Mesenchymal stem cell (in vitro differentiated cells and primary cell): ENCODE measurements around the gene SMARCD3. TPM values are rescaled to one million over a fixed set of nuclear protein-coding genes. Genes with fewer than 3 reads are reported as not detected.

Experiments
- DNase-seq: peaks from one replicate; pipeline ENCODE4 v3.0.0-alpha.2; 2013
- H2AFZ ChIP-seq: one replicate; pipeline ENCODE4 v1.6.1; 2013; ENCODE audit warnings: low read depth, mild to moderate bottlenecking, control low read depth, inconsistent platforms, low read length, moderate library complexity
- H2AK5ac ChIP-seq: 2 replicates; pipeline ENCODE4 v1.6.1; 2013; ENCODE audit warnings: low read length, moderate library complexity, mild to moderate bottlenecking, inconsistent platforms; ENCODE audit not compliant: severe bottlenecking
- H2BK120ac ChIP-seq: one replicate; pipeline ENCODE4 v1.6.1; 2013; ENCODE audit warnings: low read depth, mild to moderate bottlenecking, inconsistent platforms, low read length, moderate library complexity
- H2BK12ac ChIP-seq, 2 experiments: one replicate each; pipeline ENCODE4 v1.6.1; 2013; ENCODE audit warnings: inconsistent platforms in 2 of 2, low read length in 2 of 2, mild to moderate bottlenecking in 2 of 2, moderate library complexity in 2 of 2, control low read depth in 1 of 2
- H2BK15ac ChIP-seq: one replicate; pipeline ENCODE4 v1.6.1; 2013; ENCODE audit warnings: mild to moderate bottlenecking, low read depth, inconsistent platforms; ENCODE audit not compliant: poor library complexity, severe bottlenecking
- H2BK5ac ChIP-seq: 2 replicates; pipeline ENCODE4 v1.6.1; 2013; ENCODE audit warnings: low read depth, mild to moderate bottlenecking, low read length, control low read depth, inconsistent platforms; ENCODE audit not compliant: poor library complexity, severe bottlenecking
- H3K14ac ChIP-seq, 2 experiments: one replicate each; pipeline ENCODE4 v1.6.1; 2013; ENCODE audit warnings: inconsistent platforms in 2 of 2, low read length in 2 of 2, control low read depth in 1 of 2, mild to moderate bottlenecking in 1 of 2, moderate library complexity in 1 of 2
- H3K18ac ChIP-seq, 2 experiments: one replicate each; pipeline ENCODE4 v1.6.1; 2013; ENCODE audit warnings: inconsistent platforms in 2 of 2, low read length in 2 of 2, control low read depth in 1 of 2, low read depth in 1 of 2, mild to moderate bottlenecking in 1 of 2
- H3K23ac ChIP-seq, 2 experiments: one replicate each; pipeline ENCODE4 v1.6.1; 2013; ENCODE audit warnings: inconsistent platforms in 2 of 2, low read length in 2 of 2, mild to moderate bottlenecking in 2 of 2, moderate library complexity in 2 of 2, control low read depth in 1 of 2
- H3K27ac ChIP-seq: 2 replicates; pipeline ENCODE4 v1.5.1; 2013; ENCODE audit warnings: mild to moderate bottlenecking, moderate library complexity, low read length, control low read depth, inconsistent platforms; ENCODE audit not compliant: poor library complexity, severe bottlenecking
- H3K27me3 ChIP-seq, 2 experiments: 2 replicates each; pipeline versions ENCODE4 v1.6.1 to v1.7.0; 2013; ENCODE audit warnings: low read length in 2 of 2, mild to moderate bottlenecking in 2 of 2, moderate library complexity in 2 of 2, control low read depth in 1 of 2, inconsistent platforms in 1 of 2; ENCODE audit not compliant: control insufficient read depth in 1 of 2, insufficient read depth in 1 of 2
- H3K36me3 ChIP-seq, 2 experiments: 2 replicates each; pipeline versions ENCODE4 v1.6.1 to v1.7.0; 2013; ENCODE audit warnings: low read length in 2 of 2, control low read depth in 1 of 2, inconsistent platforms in 1 of 2, low read depth in 1 of 2, mild to moderate bottlenecking in 1 of 2; ENCODE audit not compliant: insufficient read depth in 2 of 2, control insufficient read depth in 1 of 2
- H3K4ac ChIP-seq, 2 experiments: one replicate each; pipeline ENCODE4 v1.6.1; 2013; ENCODE audit warnings: inconsistent platforms in 2 of 2, low read length in 2 of 2, mild to moderate bottlenecking in 2 of 2, moderate library complexity in 2 of 2, control low read depth in 1 of 2, low read depth in 1 of 2
- H3K4me1 ChIP-seq: 2 replicates; pipeline ENCODE4 v1.6.1; 2013; ENCODE audit warnings: low read depth, low read length, control low read depth; ENCODE audit not compliant: control insufficient read depth, insufficient read depth
- H3K4me2 ChIP-seq: 2 replicates; pipeline ENCODE4 v1.6.1; 2013; ENCODE audit warnings: low read length, mild to moderate bottlenecking, inconsistent platforms; ENCODE audit not compliant: poor library complexity, severe bottlenecking
- H3K4me3 ChIP-seq, 2 experiments: 2 replicates each; pipeline versions ENCODE4 v1.5.1 to v1.7.0; 2013; ENCODE audit warnings: low read length in 2 of 2, mild to moderate bottlenecking in 2 of 2, control low read depth in 1 of 2, low read depth in 1 of 2; ENCODE audit not compliant: insufficient read depth in 1 of 2
- H3K79me1 ChIP-seq: replicated peaks from 2 replicates; pipeline ENCODE4 v1.6.1; 2013; ENCODE audit warnings: mild to moderate bottlenecking, control low read depth, low read length, inconsistent platforms; ENCODE audit not compliant: poor library complexity, severe bottlenecking
- H3K9ac ChIP-seq: 2 replicates; pipeline ENCODE4 v1.7.0; 2013; ENCODE audit warnings: mild to moderate bottlenecking, low read length, moderate library complexity
- H3K9me3 ChIP-seq: 2 replicates; pipeline ENCODE4 v1.7.0; 2013; ENCODE audit warnings: mild to moderate bottlenecking, low read length; ENCODE audit not compliant: control insufficient read depth
- H4K8ac ChIP-seq: one replicate; pipeline ENCODE4 v1.6.1; 2013; ENCODE audit warnings: inconsistent platforms, mild to moderate bottlenecking, low read length, moderate library complexity
- H4K91ac ChIP-seq: one replicate; pipeline ENCODE4 v1.6.1; 2013; ENCODE audit warnings: mild to moderate bottlenecking, low read length, inconsistent platforms
- WGBS: methylation state at CpG from one replicate; pipeline ENCODE4 v1.1.7; 2013; ENCODE audit warnings: mixed read lengths; 5-methylcytosine and 5-hydroxymethylcytosine counted together
- polyA plus RNA-seq, 2 experiments: library from polyadenylated mRNA; stranded (reverse); fragments of 200-250 nt; gene quantifications; one replicate each; pipeline ENCODE4 v1.2.3, GENCODE V29; 2013

SMARCD3 gene
- 81.8 TPM for polyA plus RNA-seq (2013, experiment 1 of 2)
- 74.6 TPM for polyA plus RNA-seq (2013, experiment 2 of 2)

DNA sequence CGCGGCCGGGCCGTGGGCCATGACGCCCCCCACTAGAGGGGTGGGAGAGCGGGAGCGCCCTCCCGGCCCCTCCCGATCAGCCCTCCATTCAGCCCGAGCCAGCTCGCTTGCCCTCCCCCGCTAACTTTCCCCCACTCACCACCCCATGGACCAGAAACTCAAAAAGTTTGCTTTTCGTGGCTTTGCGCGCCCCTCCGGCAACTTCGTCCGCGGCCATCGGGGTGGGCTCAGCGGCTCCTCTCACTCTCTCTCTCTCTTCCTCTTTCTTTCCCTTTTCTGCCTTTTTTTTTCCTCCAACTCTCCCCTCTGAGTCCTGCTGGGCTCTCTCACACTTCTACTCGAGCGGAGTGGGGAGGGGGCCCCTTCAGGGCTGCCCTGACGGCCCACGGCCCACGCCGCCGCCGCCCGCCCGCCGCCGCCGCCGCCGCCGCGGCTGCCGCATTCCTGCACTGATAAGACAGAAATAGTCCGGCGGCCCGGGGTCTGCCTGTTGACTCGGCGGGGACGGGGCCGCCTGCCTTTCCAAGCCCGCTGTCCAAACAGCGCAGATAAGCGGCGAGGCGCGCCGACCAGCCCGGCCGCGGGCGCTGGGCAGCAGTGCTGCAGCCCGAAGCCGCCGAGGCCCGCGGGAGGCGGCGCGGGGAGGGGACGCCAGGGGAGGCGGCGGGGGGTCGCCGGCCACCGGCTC is at the start of gene SMARCD3:
TSS of gene SMARCD3 (minus strand) at position 349 of the 688 bp plus-strand sequence. CDS start at position 217, 132 bp downstream.
- H3K9ac ChIP-seq, result peak within 1 kb of the TSS; percentile 87
- under 1% methylated on average over 62 of the region's 71 CpGs for WGBS
- DNase-seq, result peak; percentile 77
- no peaks in the 10 kb centered on the region for H3K9me3 ChIP-seq
- peaks cover 19% of the 10 kb centered on the region for H3K79me1 ChIP-seq
- H2AFZ ChIP-seq, result peak within 1 kb of the TSS; percentile 6
- H3K23ac ChIP-seq, result peak within 1 kb of the TSS in 1 of 2 experiments; percentile 77
- H2BK120ac ChIP-seq, result peak within 1 kb of the TSS; percentile 94
- peak within 1 kb of the TSS; percentile 91 for H2BK15ac ChIP-seq
- H3K36me3 ChIP-seq, result peaks cover 0 to 5% of the 10 kb centered on the region in 2 experiments
- H2BK12ac ChIP-seq, result peak within 1 kb of the TSS; percentile 88 to 89
- H3K4ac ChIP-seq, result peak within 1 kb of the TSS; percentile 75 to 93
- peak within 1 kb of the TSS in 1 of 2 experiments; percentile 91 for H3K14ac ChIP-seq
- H4K8ac ChIP-seq, result peak within 1 kb of the TSS; percentile 99
- H3K4me2 ChIP-seq, result peak within 1 kb of the TSS; percentile 80
- H3K27me3 ChIP-seq, result no peaks in the 10 kb centered on the region
- peak within 1 kb of the TSS; percentile 1 for H2BK5ac ChIP-seq
- peak within 1 kb of the TSS; percentile 14 for H2AK5ac ChIP-seq
- H4K91ac ChIP-seq, result peak within 1 kb of the TSS; percentile 98
- H3K4me3 ChIP-seq, result peak within 1 kb of the TSS; percentile 74 to 84
- H3K18ac ChIP-seq, result peak within 1 kb of the TSS; percentile 87 to 99
- H3K4me1 ChIP-seq, result peaks cover 67% of the 10 kb centered on the region
- peak within 1 kb of the TSS; percentile 89 for H3K27ac ChIP-seq

GRCh38 chr7:151296202-151296992 is 47.9 kb upstream of the SMARCD3 start:
- DNase-seq, result no peak
- Histone ChIP-seq H4K8ac (no peak overlapping the region), H2BK15ac (no peak overlapping the region), H3K18ac (no peak overlapping the region), H3K4me1 (peaks cover 3% of the 10 kb centered on the region), H3K4me3 (no peak overlapping the region), H2BK120ac (no peak overlapping the region), H3K4me2 (no peak overlapping the region), H2BK5ac (no peak overlapping the region), H2AK5ac (no peak overlapping the region), H2AFZ (no peak overlapping the region), H3K27me3 (peaks cover 34 to 58% of the 10 kb centered on the region in 2 experiments), H3K14ac (no peak overlapping the region), H3K27ac (no peak overlapping the region), H4K91ac (no peak overlapping the region), H3K9me3 (peaks cover 3% of the 10 kb centered on the region), H3K23ac (no peak overlapping the region), H3K79me1 (no peaks in the 10 kb centered on the region), H3K36me3 (no peaks in the 10 kb centered on the region), H3K4ac (no peak overlapping the region), H3K9ac (no peak overlapping the region), H2BK12ac (no peak overlapping the region)
- WGBS, result 74% methylated on average over 2 of the region's 3 CpGs

DNA sequence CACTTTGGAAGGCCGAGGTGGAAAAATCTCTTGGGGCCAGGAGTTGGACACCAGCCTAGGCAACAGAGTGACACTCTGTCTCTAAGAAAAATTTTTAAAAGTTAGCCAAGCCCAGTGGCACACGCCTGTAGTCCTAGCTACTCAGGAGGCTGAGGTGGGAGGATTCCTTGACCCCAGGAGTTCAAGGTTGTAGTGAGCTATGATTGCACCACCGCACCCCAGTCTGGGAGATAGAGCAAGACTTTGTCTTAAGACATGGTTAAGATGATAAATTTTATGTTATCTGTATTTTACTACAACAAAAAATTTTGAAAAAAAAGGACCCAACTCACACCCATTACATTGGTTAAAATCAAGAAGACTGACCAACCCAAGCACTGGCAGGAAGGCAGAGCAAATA is 44.4 kb upstream of the SMARCD3 start:
- Histone ChIP-seq H2BK12ac (no peak overlapping the region), H3K4me2 (no peak overlapping the region), H2BK5ac (no peak overlapping the region), H4K8ac (no peak overlapping the region), H3K79me1 (no peaks in the 10 kb centered on the region), H2BK120ac (no peak overlapping the region), H2AK5ac (no peak overlapping the region), H3K27me3 (peaks cover 36 to 58% of the 10 kb centered on the region in 2 experiments), H2BK15ac (no peak overlapping the region), H3K18ac (no peak overlapping the region), H3K9ac (no peak overlapping the region), H3K4ac (no peak overlapping the region), H3K23ac (no peak overlapping the region), H3K4me3 (no peak overlapping the region), H4K91ac (no peak overlapping the region), H2AFZ (no peak overlapping the region), H3K36me3 (no peaks in the 10 kb centered on the region), H3K4me1 (no peaks in the 10 kb centered on the region), H3K14ac (no peak overlapping the region), H3K9me3 (peaks cover 3% of the 10 kb centered on the region), H3K27ac (no peak overlapping the region)
- no peak for DNase-seq
- 82% methylated on average over 2 of the region's 3 CpGs for WGBS

GRCh38 chr7:151291206-151291605 is 42.7 kb upstream of the SMARCD3 start:
- 90% methylated on average over 1 of the region's 2 CpGs for WGBS

More at GRCh38 chr7:151291206-151291605, 42.7 kb upstream of the SMARCD3 start:
- Histone ChIP-seq H3K4ac (no peak overlapping the region), H3K36me3 (no peaks in the 10 kb centered on the region), H3K9me3 (peaks cover 3% of the 10 kb centered on the region), H4K8ac (no peak overlapping the region), H2AK5ac (no peak overlapping the region), H3K4me3 (no peak overlapping the region), H2BK15ac (no peak overlapping the region), H2BK120ac (no peak overlapping the region), H3K9ac (no peak overlapping the region), H3K27me3 (peaks cover 46 to 66% of the 10 kb centered on the region in 2 experiments), H4K91ac (no peak overlapping the region), H3K27ac (no peak overlapping the region), H3K14ac (no peak overlapping the region), H2AFZ (no peak overlapping the region), H3K23ac (no peak overlapping the region), H3K4me1 (no peaks in the 10 kb centered on the region), H3K18ac (no peak overlapping the region), H2BK5ac (no peak overlapping the region), H3K79me1 (no peaks in the 10 kb centered on the region), H2BK12ac (no peak overlapping the region), H3K4me2 (no peak overlapping the region)
- DNase-seq, result no peak
